SK-N-MC (cell line): ENCODE data around the gene BIRC7.

ENCODE experiments used
- EZH2 ChIP-seq: fragments of 200-600 bp; sonication (generic); IDR thresholded peaks from one replicate; pipeline ENCODE4 v1.6.1; 2017; ENCODE audit warnings: antibody characterized with exemption
- POLR2AphosphoS5 ChIP-seq: IDR thresholded peaks from 2 replicates; pipeline ENCODE4 v1.6.1; 2012; ENCODE audit warnings: mild to moderate bottlenecking, low read depth, low read length, borderline replicate concordance

- TF ChIP-seq POLR2AphosphoS5 (no peak), EZH2 (no peak)
Measured at GRCh38 chr20:63287697-63288580, 52.2 kb downstream of the BIRC7 start.
